ENCODE measurements around the gene PARP16.

Gene PARP16

DNA sequence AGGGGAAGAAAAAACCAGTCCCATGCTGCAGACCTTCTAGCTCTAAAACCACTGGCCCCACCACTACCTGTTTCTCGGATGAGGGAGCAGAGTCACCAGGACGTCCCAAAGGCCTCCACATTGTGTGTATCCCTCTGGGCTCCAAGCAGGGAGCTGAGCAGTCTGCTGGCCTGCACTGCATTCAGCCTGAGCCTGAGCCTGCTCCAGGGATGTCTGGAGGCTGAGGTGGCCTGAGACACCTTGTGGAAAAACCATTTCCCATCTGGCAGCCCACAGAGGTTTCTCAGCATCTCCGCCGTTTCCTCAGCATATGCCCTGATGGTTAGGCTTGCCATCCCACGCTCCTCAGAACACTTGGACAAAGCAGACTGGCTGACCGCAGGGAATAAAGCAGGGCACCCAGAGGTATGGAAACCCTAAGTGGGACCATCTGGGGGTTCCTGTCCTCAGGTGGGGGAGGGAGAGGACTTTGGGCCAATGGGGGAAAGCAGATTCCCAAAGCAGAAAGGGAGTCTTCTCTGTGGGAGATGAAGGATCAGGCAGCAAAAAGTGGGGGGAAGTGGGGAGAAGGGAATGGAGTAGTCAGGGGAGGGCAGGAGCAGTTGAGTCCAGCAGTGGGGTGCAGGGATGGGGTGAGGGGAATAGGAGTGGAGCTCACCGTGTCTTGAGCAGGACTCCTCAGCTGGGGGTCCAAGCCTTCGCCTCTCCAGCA is 75.8 kb downstream of the PARP16 start, which contains the start of gene CILP:
Gene CILP (minus strand): TSS at position 704 of the 712 bp plus-strand sequence. CDS start 1,718 bp downstream, outside the sequence.
- TF ChIP-seq, protein P1, sequence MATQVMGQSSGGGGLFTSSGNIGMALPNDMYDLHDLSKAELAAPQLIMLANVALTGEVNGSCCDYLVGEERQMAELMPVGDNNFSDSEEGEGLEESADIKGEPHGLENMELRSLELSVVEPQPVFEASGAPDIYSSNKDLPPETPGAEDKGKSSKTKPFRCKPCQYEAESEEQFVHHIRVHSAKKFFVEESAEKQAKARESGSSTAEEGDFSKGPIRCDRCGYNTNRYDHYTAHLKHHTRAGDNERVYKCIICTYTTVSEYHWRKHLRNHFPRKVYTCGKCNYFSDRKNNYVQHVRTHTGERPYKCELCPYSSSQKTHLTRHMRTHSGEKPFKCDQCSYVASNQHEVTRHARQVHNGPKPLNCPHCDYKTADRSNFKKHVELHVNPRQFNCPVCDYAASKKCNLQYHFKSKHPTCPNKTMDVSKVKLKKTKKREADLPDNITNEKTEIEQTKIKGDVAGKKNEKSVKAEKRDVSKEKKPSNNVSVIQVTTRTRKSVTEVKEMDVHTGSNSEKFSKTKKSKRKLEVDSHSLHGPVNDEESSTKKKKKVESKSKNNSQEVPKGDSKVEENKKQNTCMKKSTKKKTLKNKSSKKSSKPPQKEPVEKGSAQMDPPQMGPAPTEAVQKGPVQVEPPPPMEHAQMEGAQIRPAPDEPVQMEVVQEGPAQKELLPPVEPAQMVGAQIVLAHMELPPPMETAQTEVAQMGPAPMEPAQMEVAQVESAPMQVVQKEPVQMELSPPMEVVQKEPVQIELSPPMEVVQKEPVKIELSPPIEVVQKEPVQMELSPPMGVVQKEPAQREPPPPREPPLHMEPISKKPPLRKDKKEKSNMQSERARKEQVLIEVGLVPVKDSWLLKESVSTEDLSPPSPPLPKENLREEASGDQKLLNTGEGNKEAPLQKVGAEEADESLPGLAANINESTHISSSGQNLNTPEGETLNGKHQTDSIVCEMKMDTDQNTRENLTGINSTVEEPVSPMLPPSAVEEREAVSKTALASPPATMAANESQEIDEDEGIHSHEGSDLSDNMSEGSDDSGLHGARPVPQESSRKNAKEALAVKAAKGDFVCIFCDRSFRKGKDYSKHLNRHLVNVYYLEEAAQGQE (IDR thresholded peaks at IDR 0.05; ENCODE audit: insufficient read depth in 1 of 2, low read depth in 2 of 2, low read length in 2 of 2): no peak
- TF ChIP-seq POLR2AphosphoS5 (IDR thresholded peaks at IDR 0.05; ENCODE audit: low read depth, low read length) (no peak), FOXP2 (optimal IDR thresholded peaks at IDR 0.05; ENCODE audit: borderline replicate concordance, extremely low read depth, extremely low read length, insufficient read depth) (no peak), TAF1 (IDR thresholded peaks at IDR 0.05; ENCODE audit: borderline replicate concordance, insufficient read depth, low read length) (no peak), SIN3A (IDR thresholded peaks at IDR 0.05; ENCODE audit: borderline replicate concordance, insufficient read depth, low read length) (no peak)

DNA sequence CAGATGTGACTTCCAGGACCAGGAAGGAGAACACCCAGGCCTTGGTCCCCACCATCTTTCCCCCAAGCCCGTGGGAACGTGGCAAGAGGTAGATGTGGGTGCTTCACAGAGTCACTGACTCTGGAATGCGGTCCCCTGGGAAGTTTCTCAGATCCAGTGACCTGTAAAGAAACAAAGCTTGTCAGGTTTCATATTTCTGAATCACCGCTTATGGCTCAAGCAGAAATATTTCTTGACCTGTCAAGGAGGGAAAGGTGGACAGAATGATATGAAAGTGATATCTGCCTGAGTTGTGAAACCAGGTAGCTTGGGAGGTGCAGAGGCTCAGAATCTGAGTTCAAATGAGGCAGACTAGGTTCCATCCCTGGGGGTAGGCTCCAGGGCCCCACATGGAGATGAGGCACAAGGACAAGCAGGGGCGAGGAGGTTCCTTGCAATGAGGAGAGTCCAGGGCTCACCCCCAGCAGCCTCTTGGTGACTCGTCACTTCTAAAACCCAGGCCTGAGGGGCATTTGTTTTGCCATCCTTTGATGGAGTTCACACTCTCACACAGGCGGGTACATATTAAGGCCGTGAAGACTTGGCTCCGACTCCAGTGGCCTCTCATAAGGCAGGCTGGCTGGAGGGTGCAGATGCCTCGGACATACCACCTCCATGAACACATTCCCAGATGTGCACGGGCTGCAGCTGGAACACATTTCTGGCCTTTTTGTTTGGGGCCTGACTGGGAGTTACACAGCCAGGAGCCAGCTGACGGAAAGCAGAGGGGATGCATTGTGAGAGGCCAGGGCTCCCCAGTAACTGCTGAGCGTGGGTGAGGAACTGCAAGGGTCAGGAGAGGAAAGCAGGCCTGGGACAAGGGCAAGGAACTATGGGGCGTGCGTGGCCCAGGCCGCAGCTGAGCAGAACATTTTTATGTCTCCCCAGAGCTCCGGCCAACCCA is 76.7 kb downstream of the PARP16 start:
- TF ChIP-seq FOXP2 (optimal IDR thresholded peaks at IDR 0.05; ENCODE audit: borderline replicate concordance, extremely low read depth, extremely low read length, insufficient read depth): no peak
- no peak for TF ChIP-seq POLR2AphosphoS5 (IDR thresholded peaks at IDR 0.05; ENCODE audit: low read depth, low read length)
- TF ChIP-seq, protein P1 (IDR thresholded peaks at IDR 0.05; ENCODE audit: insufficient read depth in 1 of 2, low read depth in 2 of 2, low read length in 2 of 2): no peak
- no peak for TF ChIP-seq SIN3A (IDR thresholded peaks at IDR 0.05; ENCODE audit: borderline replicate concordance, insufficient read depth, low read length)
- no peak for TF ChIP-seq TAF1 (IDR thresholded peaks at IDR 0.05; ENCODE audit: borderline replicate concordance, insufficient read depth, low read length)

DNA sequence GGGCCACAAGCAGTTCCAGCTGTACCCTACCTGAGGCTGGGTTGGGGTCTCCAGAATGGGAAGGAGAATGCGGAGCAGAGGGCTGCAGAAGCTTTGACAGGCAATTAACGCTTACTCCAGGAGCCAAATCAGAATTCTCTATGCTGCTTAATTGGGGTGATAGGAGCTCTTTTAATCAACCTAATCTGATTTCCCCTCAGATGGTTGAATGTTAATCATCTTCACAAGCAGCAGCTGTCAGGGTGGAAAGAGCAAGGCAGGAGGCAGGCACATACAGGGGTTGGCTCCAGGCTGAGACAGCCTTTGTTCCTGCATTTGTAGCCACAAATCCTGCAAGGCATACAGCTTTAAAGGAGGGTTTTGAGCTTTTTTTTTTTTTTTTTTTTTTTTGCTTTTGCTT is 78.0 kb downstream of the PARP16 start:
- TF ChIP-seq FOXP2 (optimal IDR thresholded peaks at IDR 0.05; ENCODE audit: borderline replicate concordance, extremely low read depth, extremely low read length, insufficient read depth): no peak
- TF ChIP-seq, protein P1 (IDR thresholded peaks at IDR 0.05; ENCODE audit: insufficient read depth in 1 of 2, low read depth in 2 of 2, low read length in 2 of 2): no peak
- no peak for TF ChIP-seq POLR2AphosphoS5 (IDR thresholded peaks at IDR 0.05; ENCODE audit: low read depth, low read length)
- no peak for TF ChIP-seq SIN3A (IDR thresholded peaks at IDR 0.05; ENCODE audit: borderline replicate concordance, insufficient read depth, low read length)
- no peak for TF ChIP-seq TAF1 (IDR thresholded peaks at IDR 0.05; ENCODE audit: borderline replicate concordance, insufficient read depth, low read length)
